ENCODE measurements around the gene WFIKKN2.

GRCh38 chr17:50800196-50800700 lies 35.1 kb upstream of the WFIKKN2 start:
- TF ChIP-seq ZNF280D (tag by site-specific recombination; IDR thresholded peaks at IDR 0.05): no peak
- no peak for TF ChIP-seq CTCF (tag by site-specific recombination; IDR thresholded peaks at IDR 0.05)
- TF ChIP-seq ZNF292 (tag by site-specific recombination; IDR thresholded peaks at IDR 0.05; ENCODE audit: borderline replicate concordance, low read depth): no peak
- TF ChIP-seq, protein P1, sequence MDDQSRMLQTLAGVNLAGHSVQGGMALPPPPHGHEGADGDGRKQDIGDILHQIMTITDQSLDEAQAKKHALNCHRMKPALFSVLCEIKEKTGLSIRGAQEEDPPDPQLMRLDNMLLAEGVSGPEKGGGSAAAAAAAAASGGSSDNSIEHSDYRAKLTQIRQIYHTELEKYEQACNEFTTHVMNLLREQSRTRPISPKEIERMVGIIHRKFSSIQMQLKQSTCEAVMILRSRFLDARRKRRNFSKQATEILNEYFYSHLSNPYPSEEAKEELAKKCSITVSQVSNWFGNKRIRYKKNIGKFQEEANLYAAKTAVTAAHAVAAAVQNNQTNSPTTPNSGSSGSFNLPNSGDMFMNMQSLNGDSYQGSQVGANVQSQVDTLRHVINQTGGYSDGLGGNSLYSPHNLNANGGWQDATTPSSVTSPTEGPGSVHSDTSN (CRISPR knock-in tag; IDR thresholded peaks at IDR 0.05): no peak
- no peak for TF ChIP-seq ZNF19 (tag by site-specific recombination; IDR thresholded peaks at IDR 0.05; ENCODE audit: low read depth)
- TF ChIP-seq ATF2 (tag by site-specific recombination; IDR thresholded peaks at IDR 0.05; ENCODE audit: low read depth): no peak
- TF ChIP-seq, protein P2, sequence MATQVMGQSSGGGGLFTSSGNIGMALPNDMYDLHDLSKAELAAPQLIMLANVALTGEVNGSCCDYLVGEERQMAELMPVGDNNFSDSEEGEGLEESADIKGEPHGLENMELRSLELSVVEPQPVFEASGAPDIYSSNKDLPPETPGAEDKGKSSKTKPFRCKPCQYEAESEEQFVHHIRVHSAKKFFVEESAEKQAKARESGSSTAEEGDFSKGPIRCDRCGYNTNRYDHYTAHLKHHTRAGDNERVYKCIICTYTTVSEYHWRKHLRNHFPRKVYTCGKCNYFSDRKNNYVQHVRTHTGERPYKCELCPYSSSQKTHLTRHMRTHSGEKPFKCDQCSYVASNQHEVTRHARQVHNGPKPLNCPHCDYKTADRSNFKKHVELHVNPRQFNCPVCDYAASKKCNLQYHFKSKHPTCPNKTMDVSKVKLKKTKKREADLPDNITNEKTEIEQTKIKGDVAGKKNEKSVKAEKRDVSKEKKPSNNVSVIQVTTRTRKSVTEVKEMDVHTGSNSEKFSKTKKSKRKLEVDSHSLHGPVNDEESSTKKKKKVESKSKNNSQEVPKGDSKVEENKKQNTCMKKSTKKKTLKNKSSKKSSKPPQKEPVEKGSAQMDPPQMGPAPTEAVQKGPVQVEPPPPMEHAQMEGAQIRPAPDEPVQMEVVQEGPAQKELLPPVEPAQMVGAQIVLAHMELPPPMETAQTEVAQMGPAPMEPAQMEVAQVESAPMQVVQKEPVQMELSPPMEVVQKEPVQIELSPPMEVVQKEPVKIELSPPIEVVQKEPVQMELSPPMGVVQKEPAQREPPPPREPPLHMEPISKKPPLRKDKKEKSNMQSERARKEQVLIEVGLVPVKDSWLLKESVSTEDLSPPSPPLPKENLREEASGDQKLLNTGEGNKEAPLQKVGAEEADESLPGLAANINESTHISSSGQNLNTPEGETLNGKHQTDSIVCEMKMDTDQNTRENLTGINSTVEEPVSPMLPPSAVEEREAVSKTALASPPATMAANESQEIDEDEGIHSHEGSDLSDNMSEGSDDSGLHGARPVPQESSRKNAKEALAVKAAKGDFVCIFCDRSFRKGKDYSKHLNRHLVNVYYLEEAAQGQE (tag by site-specific recombination; IDR thresholded peaks at IDR 0.05): no peak

Measured in HEK293 (cell line).